Caco-2 (cell line): Measurements from ENCODE around the gene DPP10. TPM values are rescaled to one million over a fixed set of nuclear protein-coding genes. Genes with fewer than 3 reads are reported as not detected.

Source experiments
- BruUV-seq: library from RNA; stranded (reverse); fragments of 400-500 nt; replicated peaks from 2 replicates; lab custom pipeline; 2021; lab: Mats Ljungman, UMichigan
- CTCF ChIA-PET: fragments of 300-600 bp; sonication (Branson Sonifier 250); formaldehyde crosslinking; loops from one replicate; lab custom pipeline; 2022; ENCODE audit warnings: antibody characterized with exemption; lab: Charles Lee
- POLR2A ChIA-PET: fragments of 300-600 bp; sonication (Branson Sonifier 250); formaldehyde crosslinking; loops from one replicate; lab custom pipeline; 2022; ENCODE audit warnings: antibody characterized with exemption; lab: Charles Lee
- DNase-seq, 2 experiments: peaks; one replicate each; pipeline versions ENCODE4 v3.0.0 to v3.0.0-alpha.2; 2020 to 2022
- H3K27me3 ChIP-seq: replicated peaks from 2 replicates; pipeline ENCODE4 v1.6.0; 2011; ENCODE audit warnings: low read length; ENCODE audit not compliant: control insufficient read depth, insufficient read depth
- H3K36me3 ChIP-seq: 2 replicates; pipeline ENCODE4 v1.5.1; 2011; ENCODE audit warnings: low read length; ENCODE audit not compliant: control insufficient read depth, insufficient read depth
- H3K4me1 ChIP-seq: fragments of 250-450 bp; sonication (Bioruptor Pico); 2 replicates; pipeline ENCODE4 v1.5.1; 2020; ENCODE audit warnings: mild to moderate bottlenecking
- H3K4me3 ChIP-seq: 2 replicates; pipeline ENCODE4 v1.5.1; 2011; ENCODE audit warnings: low read depth, mild to moderate bottlenecking, control low read depth, low read length
- H3K9me3 ChIP-seq: fragments of 250-450 bp; sonication (Bioruptor Pico); 2 replicates; pipeline ENCODE4 v1.5.1; 2020; ENCODE audit warnings: mild to moderate bottlenecking, moderate library complexity
- H3K27ac Mint-ChIP-seq: one replicate; pipeline ENCODE4 v1.8.0; 2022; ENCODE audit warnings: mixed read lengths; ENCODE audit not compliant: unreplicated experiment
- H3K27me3 Mint-ChIP-seq: one replicate; pipeline ENCODE4 v1.8.0; 2022; ENCODE audit warnings: mixed read lengths; ENCODE audit not compliant: insufficient read depth, unreplicated experiment
- H3K36me3 Mint-ChIP-seq: one replicate; pipeline ENCODE4 v1.8.0; 2022; ENCODE audit warnings: mild to moderate bottlenecking, mixed read lengths; ENCODE audit not compliant: insufficient read depth, unreplicated experiment
- H3K4me1 Mint-ChIP-seq: one replicate; pipeline ENCODE4 v1.8.0; 2022; ENCODE audit warnings: low read depth, mixed read lengths; ENCODE audit not compliant: unreplicated experiment
- H3K4me3 Mint-ChIP-seq: one replicate; pipeline ENCODE4 v1.8.0; 2022; ENCODE audit warnings: mild to moderate bottlenecking, moderate library complexity, mixed read lengths; ENCODE audit not compliant: unreplicated experiment
- H3K9me3 Mint-ChIP-seq: one replicate; pipeline ENCODE4 v1.8.0; 2022; ENCODE audit warnings: mixed read lengths; ENCODE audit not compliant: unreplicated experiment
- intact Hi-C: fragments of 100-400 bp; cut with micrococcal nuclease; formaldehyde crosslinking; loops from one replicate; pipeline ENCODE4 v1.10.0; 2022; ENCODE audit not compliant: unreplicated experiment
- total RNA-seq: library from RNA; stranded (reverse); gene quantifications from 2 replicates; pipeline ENCODE4 v1.2.3, GENCODE V29; 2022
- TF ChIP-seq, protein P1 (sequence below), 2 experiments: fragments of 200-600 bp in 1 of 2; IDR thresholded peaks; 1 replicate in 1 of 2; 2 replicates in 1 of 2; pipeline versions ENCODE4 v1.5.1 to v1.8.0; 2011 to 2022; ENCODE audit warnings: antibody characterized with exemption in 1 of 2, control low read depth in 1 of 2, inconsistent platforms in 1 of 2, low read depth in 1 of 2, low read length in 1 of 2, mild to moderate bottlenecking in 1 of 2, moderate library complexity in 1 of 2; ENCODE audit not compliant: insufficient read depth in 1 of 2, severe bottlenecking in 1 of 2, unreplicated experiment in 1 of 2

DPP10 gene
- total RNA-seq, 1 experiment from 2014 or later = not detected

DNA sequence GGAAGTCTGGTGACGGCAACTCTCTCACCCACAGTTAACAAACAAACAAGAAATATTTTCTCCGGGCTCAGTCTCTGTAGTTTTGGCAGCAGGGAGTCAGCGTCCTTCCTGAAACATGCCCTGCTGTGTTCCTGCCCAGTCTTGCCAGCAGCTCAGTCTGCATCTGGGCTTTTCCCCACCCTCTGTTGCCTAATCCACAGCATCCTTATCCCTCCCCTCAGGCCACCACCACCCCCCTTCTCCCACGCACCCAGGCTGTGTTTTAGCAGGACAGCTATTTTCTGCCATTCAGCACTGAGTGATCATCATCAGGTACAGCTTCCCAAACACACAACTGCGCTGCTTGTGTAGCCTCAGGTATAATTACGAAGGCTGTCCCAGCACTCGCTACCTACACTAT, 168.2 kb downstream of the DPP10 start:
- CTCF ChIA-PET = no interaction called here
- intact Hi-C loops = loop anchor here (5.0 kb wide), 1 partner anchor 332 kb away; no protein-coding TSS in a partner anchor

DNA sequence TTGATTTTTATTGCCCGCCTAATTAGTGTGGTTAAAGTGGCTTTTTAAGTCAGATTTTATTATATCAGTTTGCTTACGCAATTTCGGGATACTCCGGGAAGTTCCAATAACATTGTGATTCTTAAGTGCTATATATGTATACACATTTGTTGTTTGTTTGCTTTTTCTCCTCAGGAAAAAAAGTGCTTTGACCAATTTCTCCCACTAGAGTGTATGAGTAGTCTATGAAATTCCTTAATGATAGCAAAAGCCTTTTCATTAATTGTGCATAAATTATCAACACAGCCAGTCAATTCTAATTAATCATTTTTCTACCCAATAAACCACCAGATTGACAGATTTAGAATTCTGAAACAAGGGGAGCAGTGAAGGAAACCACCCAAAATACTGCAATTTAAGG, 172.2 kb downstream of the DPP10 start:
- Histone ChIP-seq H3K9me3 (no peaks in the 10 kb centered on the region), H3K4me1 (no peaks in the 10 kb centered on the region), H3K4me3 (no peak overlapping the region), H3K27me3 (no peaks in the 10 kb centered on the region), H3K36me3 (no peaks in the 10 kb centered on the region)
- Mint-ChIP-seq H3K9me3 (no peaks in the 10 kb centered on the region), H3K27me3 (peaks cover 3% of the 10 kb centered on the region), H3K4me1 (no peaks in the 10 kb centered on the region), H3K27ac (no peak overlapping the region), H3K4me3 (no peak overlapping the region), H3K36me3 (no peaks in the 10 kb centered on the region)
- POLR2A ChIA-PET = no interaction called here
- TF ChIP-seq, protein P1, sequence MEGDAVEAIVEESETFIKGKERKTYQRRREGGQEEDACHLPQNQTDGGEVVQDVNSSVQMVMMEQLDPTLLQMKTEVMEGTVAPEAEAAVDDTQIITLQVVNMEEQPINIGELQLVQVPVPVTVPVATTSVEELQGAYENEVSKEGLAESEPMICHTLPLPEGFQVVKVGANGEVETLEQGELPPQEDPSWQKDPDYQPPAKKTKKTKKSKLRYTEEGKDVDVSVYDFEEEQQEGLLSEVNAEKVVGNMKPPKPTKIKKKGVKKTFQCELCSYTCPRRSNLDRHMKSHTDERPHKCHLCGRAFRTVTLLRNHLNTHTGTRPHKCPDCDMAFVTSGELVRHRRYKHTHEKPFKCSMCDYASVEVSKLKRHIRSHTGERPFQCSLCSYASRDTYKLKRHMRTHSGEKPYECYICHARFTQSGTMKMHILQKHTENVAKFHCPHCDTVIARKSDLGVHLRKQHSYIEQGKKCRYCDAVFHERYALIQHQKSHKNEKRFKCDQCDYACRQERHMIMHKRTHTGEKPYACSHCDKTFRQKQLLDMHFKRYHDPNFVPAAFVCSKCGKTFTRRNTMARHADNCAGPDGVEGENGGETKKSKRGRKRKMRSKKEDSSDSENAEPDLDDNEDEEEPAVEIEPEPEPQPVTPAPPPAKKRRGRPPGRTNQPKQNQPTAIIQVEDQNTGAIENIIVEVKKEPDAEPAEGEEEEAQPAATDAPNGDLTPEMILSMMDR (IDR thresholded peaks at IDR 0.05; ENCODE audit: insufficient read depth in 1 of 2, low read depth in 1 of 2, low read length in 1 of 2, severe bottlenecking in 1 of 2, unreplicated experiment in 1 of 2) = peak in 1 of 2 experiments; percentile 27
- DNase-seq = no peak
- CTCF ChIA-PET = no interaction called here
- BruUV-seq = no TSS peak
- intact Hi-C loops = loop anchor here (1.0 to 5.0 kb wide), 3 partner anchors 110 to 469 kb away; no protein-coding TSS in a partner anchor

More for the DNA sequence above, 168.2 kb downstream of the DPP10 start:
- TF ChIP-seq, protein P1 (IDR thresholded peaks at IDR 0.05; ENCODE audit: insufficient read depth in 1 of 2, low read depth in 1 of 2, low read length in 1 of 2, severe bottlenecking in 1 of 2, unreplicated experiment in 1 of 2) = no peak
- H3K27ac Mint-ChIP-seq = no peak overlapping the region
- H3K36me3 Mint-ChIP-seq = no peaks in the 10 kb centered on the region
- no peak overlapping the region for H3K4me3 Mint-ChIP-seq
- peaks cover 8% of the 10 kb centered on the region for H3K9me3 Mint-ChIP-seq
- Histone ChIP-seq H3K36me3 (no peaks in the 10 kb centered on the region), H3K4me1 (no peaks in the 10 kb centered on the region), H3K9me3 (no peaks in the 10 kb centered on the region), H3K4me3 (no peak overlapping the region), H3K27me3 (no peaks in the 10 kb centered on the region)
- H3K27me3 Mint-ChIP-seq = peaks cover 9% of the 10 kb centered on the region
- POLR2A ChIA-PET = no interaction called here
- H3K4me1 Mint-ChIP-seq = no peaks in the 10 kb centered on the region
- no peak for DNase-seq
- no TSS peak for BruUV-seq

DNA sequence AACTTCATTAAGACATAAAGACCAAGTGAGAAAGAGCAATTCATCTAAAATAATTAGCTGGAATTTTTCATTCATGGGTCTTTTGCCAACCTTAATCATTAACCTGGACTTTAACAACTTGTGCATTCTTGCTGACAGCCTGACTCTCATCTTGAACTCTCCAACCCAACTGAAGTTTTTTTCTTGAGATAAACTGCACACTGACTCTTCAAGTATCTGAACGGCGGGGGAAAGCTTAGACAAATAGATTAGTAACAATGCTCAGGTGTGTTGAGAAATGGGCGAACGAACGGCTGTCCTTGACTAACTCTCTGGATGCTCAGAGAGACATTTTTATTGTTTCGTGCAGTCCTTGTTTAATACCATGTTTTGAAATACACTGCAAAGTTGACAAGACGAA, 186.0 kb downstream of the DPP10 start:
- H3K27me3 Mint-ChIP-seq = no peaks in the 10 kb centered on the region

More for the DNA sequence above, 186.0 kb downstream of the DPP10 start:
- no TSS peak for BruUV-seq
- ChIA-PET CTCF (no interaction called here), POLR2A (no interaction called here)
- Histone ChIP-seq H3K4me1 (peaks cover 14% of the 10 kb centered on the region; the same call in 1 of the 2 replicates), H3K36me3 (no peaks in the 10 kb centered on the region), H3K27me3 (no peaks in the 10 kb centered on the region), H3K9me3 (no peaks in the 10 kb centered on the region), H3K4me3 (no peak overlapping the region)
- intact Hi-C loops = loop anchor here (2.0 kb wide), 1 partner anchor 14 kb away; no protein-coding TSS in a partner anchor
- peak in 1 of 2 experiments; percentile 40 for DNase-seq
- Mint-ChIP-seq H3K4me1 (peaks cover 19% of the 10 kb centered on the region), H3K27ac (peak overlapping the region; percentile 39), H3K36me3 (no peaks in the 10 kb centered on the region), H3K9me3 (no peaks in the 10 kb centered on the region), H3K4me3 (peak overlapping the region; percentile 55)
- TF ChIP-seq, protein P1 (IDR thresholded peaks at IDR 0.05; ENCODE audit: insufficient read depth in 1 of 2, low read depth in 1 of 2, low read length in 1 of 2, severe bottlenecking in 1 of 2, unreplicated experiment in 1 of 2) = no peak
